ENCODE results near the gene INHBA.

The INHBA gene

DNA sequence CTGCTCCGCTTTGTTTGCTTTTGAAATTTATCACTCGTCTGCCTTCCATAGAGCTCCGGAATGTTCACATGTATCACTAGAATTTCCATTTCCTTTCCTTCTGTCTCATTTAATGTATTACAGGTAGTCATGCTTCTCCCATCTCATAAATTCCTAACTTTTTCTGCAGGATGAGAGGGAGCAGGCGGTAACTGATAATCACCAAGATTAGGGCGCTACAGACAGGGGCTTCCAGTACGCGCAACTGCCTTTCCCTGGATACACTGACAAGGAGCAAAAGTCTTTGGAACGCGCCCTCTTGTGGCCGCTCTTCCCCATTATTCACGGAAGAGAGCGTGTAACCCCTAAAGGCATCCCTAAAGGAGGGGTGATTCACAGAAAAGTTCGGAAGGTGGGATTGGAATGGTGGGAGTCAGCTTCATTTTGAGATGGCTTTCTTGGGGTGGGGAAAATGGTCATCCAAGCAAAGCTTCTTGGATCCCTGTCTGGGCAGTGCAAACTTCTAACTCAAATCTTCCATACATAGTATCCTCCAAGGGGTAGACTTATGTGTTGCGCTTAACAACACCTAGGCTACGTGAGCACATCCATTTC lies 6.5 kb downstream of the INHBA start:
- no peak overlapping the region for H3K9ac ChIP-seq
- H3K79me2 ChIP-seq (ENCODE audit: insufficient read depth, low read depth) = no peaks in the 10 kb centered on the region

DNA sequence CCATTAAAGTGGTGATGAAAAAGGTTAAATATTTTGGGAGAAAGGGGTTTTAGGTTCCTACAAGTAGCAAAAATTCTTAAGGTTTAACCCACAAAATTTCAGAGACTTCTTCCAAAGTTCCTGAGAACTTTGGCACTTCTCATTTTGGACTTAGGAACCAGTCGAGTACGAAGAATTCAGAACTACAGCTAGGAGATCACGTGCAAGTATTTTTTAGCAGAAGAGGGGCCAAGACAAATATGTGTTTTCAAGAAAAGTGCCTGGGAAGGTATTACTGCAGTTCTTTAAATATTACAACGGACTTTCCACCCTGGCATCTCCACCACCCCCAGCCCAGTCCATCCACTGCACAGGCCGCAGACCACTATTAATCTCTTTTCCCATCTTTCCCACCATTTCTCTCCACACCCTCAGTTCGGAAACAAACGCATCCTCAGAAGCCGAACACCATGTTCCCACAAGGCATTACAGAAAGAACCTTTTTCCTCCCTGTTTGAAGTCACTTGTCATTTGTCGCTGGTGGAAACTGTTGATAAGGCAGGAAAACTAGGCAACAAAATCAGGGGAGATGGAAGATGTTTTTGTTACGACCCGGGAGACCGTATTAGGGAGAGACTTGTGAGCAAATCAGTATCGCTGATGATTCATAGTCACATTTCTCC lies 7.1 kb downstream of the INHBA start:
- Histone ChIP-seq H3K27ac (no peak overlapping the region), H3K4me1 (ENCODE audit: low read depth, poor library complexity, severe bottlenecking) (no peaks in the 10 kb centered on the region), H3K4me2 (no peak overlapping the region), H3K36me3 (ENCODE audit: insufficient read depth) (no peaks in the 10 kb centered on the region), H3K4me3 (IDR thresholded peaks at IDR 0.05; ENCODE audit: insufficient read depth, low read depth, low read length) (no peak overlapping the region), H2AFZ (ENCODE audit: low read depth) (no peak overlapping the region), H3K79me2 (ENCODE audit: insufficient read depth, low read depth) (no peaks in the 10 kb centered on the region), H3K27me3 (ENCODE audit: insufficient read depth, low read depth) (no peaks in the 10 kb centered on the region), H3K9ac (no peak overlapping the region), H4K20me1 (ENCODE audit: insufficient read depth) (no peaks in the 10 kb centered on the region)
- TF ChIP-seq, protein P1, sequence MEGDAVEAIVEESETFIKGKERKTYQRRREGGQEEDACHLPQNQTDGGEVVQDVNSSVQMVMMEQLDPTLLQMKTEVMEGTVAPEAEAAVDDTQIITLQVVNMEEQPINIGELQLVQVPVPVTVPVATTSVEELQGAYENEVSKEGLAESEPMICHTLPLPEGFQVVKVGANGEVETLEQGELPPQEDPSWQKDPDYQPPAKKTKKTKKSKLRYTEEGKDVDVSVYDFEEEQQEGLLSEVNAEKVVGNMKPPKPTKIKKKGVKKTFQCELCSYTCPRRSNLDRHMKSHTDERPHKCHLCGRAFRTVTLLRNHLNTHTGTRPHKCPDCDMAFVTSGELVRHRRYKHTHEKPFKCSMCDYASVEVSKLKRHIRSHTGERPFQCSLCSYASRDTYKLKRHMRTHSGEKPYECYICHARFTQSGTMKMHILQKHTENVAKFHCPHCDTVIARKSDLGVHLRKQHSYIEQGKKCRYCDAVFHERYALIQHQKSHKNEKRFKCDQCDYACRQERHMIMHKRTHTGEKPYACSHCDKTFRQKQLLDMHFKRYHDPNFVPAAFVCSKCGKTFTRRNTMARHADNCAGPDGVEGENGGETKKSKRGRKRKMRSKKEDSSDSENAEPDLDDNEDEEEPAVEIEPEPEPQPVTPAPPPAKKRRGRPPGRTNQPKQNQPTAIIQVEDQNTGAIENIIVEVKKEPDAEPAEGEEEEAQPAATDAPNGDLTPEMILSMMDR (conservative IDR thresholded peaks at IDR 0.05; ENCODE audit: low read depth, low read length) = no peak

More for the DNA sequence above, 6.5 kb downstream of the INHBA start:
- Histone ChIP-seq H3K27me3 (ENCODE audit: insufficient read depth, low read depth) (no peaks in the 10 kb centered on the region), H3K36me3 (ENCODE audit: insufficient read depth) (no peaks in the 10 kb centered on the region), H3K4me2 (no peak overlapping the region), H3K4me3 (IDR thresholded peaks at IDR 0.05; ENCODE audit: insufficient read depth, low read depth, low read length) (no peak overlapping the region), H3K4me1 (ENCODE audit: low read depth, poor library complexity, severe bottlenecking) (no peaks in the 10 kb centered on the region), H3K27ac (no peak overlapping the region), H4K20me1 (ENCODE audit: insufficient read depth) (no peaks in the 10 kb centered on the region), H2AFZ (ENCODE audit: low read depth) (no peak overlapping the region)
- TF ChIP-seq, protein P1 (conservative IDR thresholded peaks at IDR 0.05; ENCODE audit: low read depth, low read length) = peak; percentile 51

DNA sequence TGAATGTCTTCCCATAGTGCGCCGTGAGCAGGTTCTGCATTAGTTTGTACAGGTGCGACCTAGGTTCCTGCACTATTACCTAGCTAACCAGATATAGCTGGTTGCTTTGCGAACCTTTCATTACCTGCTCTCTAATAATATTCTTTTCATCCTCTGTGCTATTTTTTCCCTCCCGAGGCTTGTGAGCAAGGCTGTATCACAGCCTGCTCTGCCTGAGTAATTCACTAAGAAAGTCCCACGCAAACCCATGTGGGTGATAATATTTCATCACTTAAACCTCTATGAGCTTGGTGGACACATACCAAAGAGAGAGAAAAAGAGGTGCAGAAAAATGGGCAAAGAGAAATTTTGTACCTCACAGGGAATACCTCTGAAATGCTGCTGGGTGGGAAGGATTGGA lies 8.4 kb downstream of the INHBA start:
- Histone ChIP-seq H3K79me2 (ENCODE audit: insufficient read depth, low read depth) (no peaks in the 10 kb centered on the region), H2AFZ (ENCODE audit: low read depth) (no peak overlapping the region), H4K20me1 (ENCODE audit: insufficient read depth) (no peaks in the 10 kb centered on the region), H3K27me3 (ENCODE audit: insufficient read depth, low read depth) (no peaks in the 10 kb centered on the region), H3K27ac (no peak overlapping the region), H3K4me1 (ENCODE audit: low read depth, poor library complexity, severe bottlenecking) (no peaks in the 10 kb centered on the region), H3K36me3 (ENCODE audit: insufficient read depth) (no peaks in the 10 kb centered on the region), H3K4me2 (no peak overlapping the region), H3K4me3 (IDR thresholded peaks at IDR 0.05; ENCODE audit: insufficient read depth, low read depth, low read length) (no peak overlapping the region), H3K9ac (no peak overlapping the region)
- TF ChIP-seq, protein P1 (conservative IDR thresholded peaks at IDR 0.05; ENCODE audit: low read depth, low read length) = no peak

DNA sequence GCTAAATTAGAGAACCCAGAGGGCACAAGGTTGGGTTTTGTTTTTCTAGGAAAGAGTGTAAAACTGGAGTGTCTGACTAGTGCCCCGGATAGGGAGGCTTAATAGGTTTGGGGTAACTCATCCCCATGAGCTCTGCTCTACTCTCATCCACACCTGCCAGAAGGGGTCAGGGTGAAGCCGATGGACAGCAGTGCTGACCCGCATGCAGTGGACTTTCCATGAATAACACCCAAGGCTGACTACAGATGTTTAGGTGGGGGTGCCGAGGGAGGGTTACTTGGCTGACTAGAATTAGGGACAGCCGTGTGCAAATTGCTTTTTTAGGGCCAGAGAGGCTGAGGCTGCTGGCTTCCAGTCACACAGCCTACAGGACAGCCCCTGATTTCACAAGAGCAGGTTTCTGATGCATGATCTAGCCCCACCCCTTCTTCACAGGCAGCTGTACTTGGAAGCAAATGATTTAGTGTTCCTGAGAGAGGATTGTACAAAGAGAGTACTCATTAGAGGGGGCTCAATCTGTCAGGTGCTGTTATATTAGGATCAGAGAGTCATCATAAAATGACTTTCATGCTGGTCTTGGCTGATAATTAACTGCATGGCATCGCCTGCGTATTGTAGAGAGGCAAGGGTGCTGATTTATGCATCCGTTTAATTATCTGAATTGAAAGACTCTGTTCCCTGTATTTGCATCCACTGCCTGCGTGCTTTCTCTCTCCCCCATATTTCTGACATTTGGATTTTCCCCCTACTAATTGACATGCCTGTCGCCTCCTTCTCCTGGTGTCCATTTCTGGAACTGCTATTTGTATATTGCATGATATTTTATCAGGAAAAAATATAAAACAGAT lies 9.5 kb downstream of the INHBA start:
- Histone ChIP-seq H2AFZ (ENCODE audit: low read depth) (no peak overlapping the region), H3K36me3 (ENCODE audit: insufficient read depth) (no peaks in the 10 kb centered on the region), H3K4me3 (IDR thresholded peaks at IDR 0.05; ENCODE audit: insufficient read depth, low read depth, low read length) (no peak overlapping the region), H3K4me2 (no peak overlapping the region), H3K4me1 (ENCODE audit: low read depth, poor library complexity, severe bottlenecking) (no peaks in the 10 kb centered on the region), H3K9ac (no peak overlapping the region), H3K27me3 (ENCODE audit: insufficient read depth, low read depth) (no peaks in the 10 kb centered on the region), H3K27ac (no peak overlapping the region), H4K20me1 (ENCODE audit: insufficient read depth) (no peaks in the 10 kb centered on the region), H3K79me2 (ENCODE audit: insufficient read depth, low read depth) (no peaks in the 10 kb centered on the region)
- TF ChIP-seq, protein P1 (conservative IDR thresholded peaks at IDR 0.05; ENCODE audit: low read depth, low read length) = 0 out of 2 replicates have a peak, but pooled peaks have one; percentile 22
